Colonic mucosa (tissue), 4 donors: ENCODE data around the gene USP49. TPM values are rescaled to one million over a fixed set of nuclear protein-coding genes. Genes with fewer than 3 reads are reported as not detected.

Experiments used
- DNase-seq: peaks from one replicate; pipeline ENCODE4 v3.0.0-alpha.2; 2020
- H3K27ac ChIP-seq: fragments of 200-600 bp; one replicate; pipeline ENCODE4 v1.8.0; 2021
- H3K27me3 ChIP-seq: fragments of 200-600 bp; one replicate; pipeline ENCODE4 v1.8.0; 2021
- H3K36me3 ChIP-seq: fragments of 200-600 bp; one replicate; pipeline ENCODE4 v1.8.0; 2021
- H3K4me1 ChIP-seq: fragments of 200-600 bp; one replicate; pipeline ENCODE4 v1.8.0; 2021; ENCODE audit warnings: mild to moderate bottlenecking
- H3K4me3 ChIP-seq: fragments of 200-600 bp; one replicate; pipeline ENCODE4 v1.8.0; 2021
- H3K9ac ChIP-seq, 2 donors: one replicate each; pipeline ENCODE4 v1.7.0; 2013; ENCODE audit warnings: control low read depth in 2 of 2, low read depth in 2 of 2, low read length in 2 of 2
- H3K9me3 ChIP-seq: fragments of 200-600 bp; one replicate; pipeline ENCODE4 v1.8.0; 2021
- CTCF ChIP-seq: fragments of 200-600 bp; IDR thresholded peaks from one replicate; pipeline ENCODE4 v1.8.0; 2022; ENCODE audit warnings: antibody characterized with exemption, mild to moderate bottlenecking
- intact Hi-C: fragments of 100-400 bp; cut with DNase I; formaldehyde crosslinking; loops from one replicate; pipeline ENCODE4 v1.14.1; 2022
- total RNA-seq, 2 donors: library from RNA; stranded (reverse); fragmentation: NEBNext Ultra II Directional in 1 of 2; extraction: Animal tissue kit (Norgen Biotek cat#: 25700) in 1 of 2; gene quantifications; one replicate each; pipeline ENCODE4 v1.2.1, GENCODE V29; 2021
- donor health status: healthy.
- donor health status: DM: no; HTN: no; CAD: no.
- donor health status: DM: no; HTN: no; CAD: no.

Gene USP49
- total RNA-seq, 2 donors from 2014 or later: 1.7 to 2.9 TPM

- intact Hi-C loops: no loop called here
- Histone ChIP-seq H3K4me3 (no peak overlapping the region), H3K36me3 (no peaks in the 10 kb centered on the region), H3K4me1 (no peaks in the 10 kb centered on the region), H3K9ac (no peak overlapping the region), H3K9me3 (no peaks in the 10 kb centered on the region), H3K27me3 (no peaks in the 10 kb centered on the region), H3K27ac (no peak overlapping the region)
- DNase-seq: no peak
- no peak for TF ChIP-seq CTCF
Measured at GRCh38 chr6:41798901-41799558, 96.1 kb downstream of the USP49 start.

GRCh38 chr6:41796474-41796873, 98.7 kb downstream of the USP49 start:
- TF ChIP-seq CTCF: no peak
- no peaks in the 10 kb centered on the region for H3K27me3 ChIP-seq
- H3K4me1 ChIP-seq: no peaks in the 10 kb centered on the region
- H3K9ac ChIP-seq: no peak overlapping the region
- no peak overlapping the region for H3K4me3 ChIP-seq
- intact Hi-C loops: no loop called here
- DNase-seq: no peak
- H3K36me3 ChIP-seq: no peaks in the 10 kb centered on the region
- H3K9me3 ChIP-seq: no peaks in the 10 kb centered on the region
- no peak overlapping the region for H3K27ac ChIP-seq

- Histone ChIP-seq H3K36me3 (peaks cover 6% of the 10 kb centered on the region), H3K27ac (no peak overlapping the region), H3K9me3 (no peaks in the 10 kb centered on the region), H3K4me1 (no peaks in the 10 kb centered on the region), H3K27me3 (no peaks in the 10 kb centered on the region), H3K9ac (no peak overlapping the region), H3K4me3 (no peak overlapping the region)
- TF ChIP-seq CTCF: no peak
- DNase-seq: no peak
- intact Hi-C loops: no loop called here
Measured at GRCh38 chr6:41791984-41792383, 103.2 kb downstream of the USP49 start.

- intact Hi-C loops: no loop called here
Measured at GRCh38 chr6:41791305-41791704, 103.9 kb downstream of the USP49 start.

GRCh38 chr6:41790045-41790444, 105.1 kb downstream of the USP49 start:
- no peak overlapping the region for H3K27ac ChIP-seq
- no peak for DNase-seq
- no peaks in the 10 kb centered on the region for H3K27me3 ChIP-seq
- H3K9ac ChIP-seq: no peak overlapping the region
- no peaks in the 10 kb centered on the region for H3K9me3 ChIP-seq
- peaks cover 8% of the 10 kb centered on the region for H3K4me1 ChIP-seq
- intact Hi-C loops: no loop called here
- no peak for TF ChIP-seq CTCF
- no peak overlapping the region for H3K4me3 ChIP-seq
- H3K36me3 ChIP-seq: peaks cover 6% of the 10 kb centered on the region

More at GRCh38 chr6:41791305-41791704, 103.9 kb downstream of the USP49 start:
- H3K9ac ChIP-seq: no peak overlapping the region
- H3K27ac ChIP-seq: no peak overlapping the region
- H3K9me3 ChIP-seq: no peaks in the 10 kb centered on the region
- peaks cover 6% of the 10 kb centered on the region for H3K36me3 ChIP-seq
- no peaks in the 10 kb centered on the region for H3K27me3 ChIP-seq
- no peaks in the 10 kb centered on the region for H3K4me1 ChIP-seq
- no peak for TF ChIP-seq CTCF
- H3K4me3 ChIP-seq: no peak overlapping the region
- no peak for DNase-seq
